Measurements from ENCODE around the gene DVL1.
A peak's percentile ranks its signal among the peaks of the same experiment; 100 is the strongest.
"Not testable (repeated sequence)": the region's sequence is repeated elsewhere in the genome, so short reads cannot be mapped to it uniquely, and the experiment has no call there.

The DVL1 gene

DNA sequence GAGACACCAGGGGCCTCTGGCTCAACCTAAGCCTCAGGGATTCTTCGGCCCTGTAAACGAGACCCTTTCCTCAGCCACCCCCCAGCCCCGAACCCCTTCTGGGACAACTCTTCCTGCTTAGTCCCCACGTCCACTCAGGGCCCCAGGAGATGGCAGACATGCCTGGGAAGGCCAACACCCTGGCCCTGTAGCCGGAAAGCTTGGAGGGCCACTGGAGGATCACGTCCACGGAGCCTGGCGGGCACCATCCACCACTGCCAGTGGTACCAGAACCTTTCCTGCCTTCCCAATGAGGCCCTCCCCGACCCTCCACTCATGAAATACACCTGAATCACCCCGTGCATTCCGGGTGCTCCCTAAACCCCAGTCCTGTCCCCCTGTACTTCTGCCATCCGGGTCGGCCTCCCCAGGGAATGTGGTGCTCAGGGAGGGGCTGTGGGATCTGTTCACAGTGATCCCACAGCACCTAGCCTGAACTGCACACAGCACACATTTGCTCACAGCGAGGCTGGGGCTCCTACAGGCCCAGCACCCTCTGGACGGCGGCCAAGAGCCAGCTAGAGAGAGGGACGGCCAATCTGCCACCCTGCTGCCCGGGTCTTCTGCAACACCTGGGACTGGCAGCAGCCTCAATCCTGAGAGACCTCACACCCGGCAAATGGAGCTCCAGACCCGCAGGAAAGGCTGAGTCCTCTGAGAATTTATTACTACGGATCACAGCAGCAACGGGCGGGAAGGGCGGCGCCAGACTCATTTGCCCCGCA, 24.0 kb upstream of the DVL1 start:
- no peak for DNase-seq

- DNase-seq, result peak; percentile 86
Measured at GRCh38 chr1:1371746-1372711, 22.8 kb upstream of the DVL1 start.

DNA sequence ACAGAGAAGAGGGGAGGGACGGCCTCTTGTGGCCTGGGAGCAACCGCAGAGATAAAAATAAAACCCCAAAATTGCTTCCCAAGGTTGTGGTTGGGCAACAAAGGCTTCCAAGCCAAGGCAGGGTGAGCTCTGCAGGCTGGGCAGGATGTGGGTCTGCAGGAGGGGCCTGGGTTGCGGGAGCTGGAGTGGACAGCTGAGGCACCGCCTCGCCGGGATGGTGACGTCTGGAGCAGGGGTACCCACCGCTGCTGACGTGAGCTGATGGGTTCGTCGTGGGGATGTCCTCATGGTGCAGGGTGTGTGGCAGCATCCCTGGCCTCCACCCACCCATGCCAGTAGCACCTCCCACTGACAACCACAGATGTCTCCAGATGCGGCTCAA, 22.1 kb upstream of the DVL1 start:
- no peak for DNase-seq

- no peak for DNase-seq
Measured at GRCh38 chr1:1370771-1371300, 21.6 kb upstream of the DVL1 start.

DNA sequence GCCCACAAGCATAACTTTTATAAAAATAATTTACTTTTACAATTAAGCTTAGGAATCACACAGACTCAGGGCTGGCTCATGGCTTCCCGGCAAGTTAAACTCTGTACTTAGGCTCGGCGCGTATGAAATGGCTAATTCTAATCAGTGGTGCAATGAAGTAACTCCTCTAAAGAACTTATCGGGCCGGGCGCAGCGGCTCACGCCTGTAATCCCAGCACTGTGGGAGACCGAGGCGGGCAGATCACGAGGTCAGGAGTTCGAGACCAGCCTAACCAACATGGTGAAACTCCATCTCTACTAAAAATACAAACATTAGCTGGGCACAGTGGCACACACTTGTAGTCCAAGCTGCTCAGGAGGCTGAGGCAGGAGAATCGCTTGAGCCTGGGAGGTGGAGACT, 20.9 kb upstream of the DVL1 start:
- DNase-seq, result not testable (repeated sequence)

DNA sequence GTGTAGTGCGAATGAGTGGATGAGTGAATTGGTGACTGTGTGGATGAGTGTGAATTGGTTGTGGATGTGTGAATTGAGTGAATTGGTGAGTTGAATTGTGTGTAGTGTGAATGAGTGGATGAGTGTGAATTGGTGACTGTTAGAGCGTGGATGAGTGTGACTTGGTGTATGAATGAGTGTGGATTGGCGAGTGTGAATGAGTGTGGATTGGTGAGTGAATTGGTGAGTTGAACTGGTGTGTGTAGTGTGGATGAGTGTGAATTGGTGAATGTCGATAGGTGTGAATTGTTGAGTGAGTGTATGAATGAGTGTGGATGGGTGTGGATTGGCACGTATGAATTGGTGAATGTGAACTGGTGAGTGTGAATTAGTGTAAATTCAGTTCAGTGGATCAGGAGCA, 18.1 kb upstream of the DVL1 start:
- peak; percentile 58 for DNase-seq

- DNase-seq, result peak; percentile 71
Measured at GRCh38 chr1:1366699-1367066, 17.5 kb upstream of the DVL1 start.

DNA sequence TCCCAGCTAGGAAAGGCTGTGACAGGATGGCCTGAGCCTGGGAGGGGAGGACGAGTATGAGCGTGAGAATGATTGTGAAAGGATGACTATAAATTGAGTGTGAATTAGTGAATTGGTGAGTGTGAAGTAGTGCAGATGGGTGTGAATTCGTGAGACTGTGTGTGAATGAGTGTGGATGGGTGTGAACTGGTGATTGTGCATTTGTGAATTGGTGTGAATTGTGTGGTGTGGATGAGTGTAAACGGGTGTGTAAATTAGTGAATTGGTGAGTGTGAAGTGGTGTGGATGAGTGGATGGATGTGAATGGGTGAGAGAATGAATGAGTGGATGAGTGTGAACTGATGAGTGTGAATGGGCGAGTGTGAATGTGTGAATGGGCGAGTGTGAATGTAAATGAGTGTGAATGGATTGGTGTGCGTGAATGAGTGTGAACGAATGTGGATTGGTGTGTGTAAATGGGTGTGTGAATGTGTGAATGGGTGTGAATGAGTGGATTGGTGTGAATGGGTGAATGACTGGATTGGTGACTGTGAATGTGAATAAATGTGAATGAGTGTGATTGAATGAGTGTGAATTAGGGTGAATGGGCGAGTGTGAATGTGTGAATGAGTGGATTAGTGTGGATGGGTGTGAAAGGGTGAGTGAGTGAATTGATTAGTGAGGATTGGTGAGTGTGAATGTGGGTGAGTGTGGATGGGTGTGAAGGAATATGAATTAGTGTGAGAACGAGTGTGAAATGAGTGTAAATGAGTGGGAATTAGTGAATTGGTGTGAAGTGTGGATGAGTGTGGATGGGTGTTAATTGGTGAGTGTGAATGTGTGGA, 16.9 kb upstream of the DVL1 start:
- peak; percentile 26 for DNase-seq

DNA sequence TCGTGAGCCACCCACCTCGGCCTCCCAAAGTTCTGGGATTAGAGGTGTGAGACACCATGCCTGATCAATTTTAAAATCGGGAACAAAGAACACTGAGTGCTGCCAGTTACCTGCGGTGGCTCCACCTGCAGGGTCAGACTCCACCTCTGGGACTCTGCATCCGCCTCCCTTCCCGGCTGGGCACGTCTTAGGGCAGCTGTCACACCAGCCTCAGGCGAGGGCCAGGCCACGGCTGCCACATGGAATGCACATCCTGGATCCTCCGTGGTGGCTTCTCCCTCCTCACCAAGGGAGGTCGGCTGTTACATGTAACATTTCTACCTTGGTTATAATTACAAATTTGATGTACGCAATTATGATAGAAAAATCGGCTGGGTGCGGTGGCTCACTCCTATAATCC, 15.0 kb upstream of the DVL1 start:
- DNase-seq, result no peak

DNA sequence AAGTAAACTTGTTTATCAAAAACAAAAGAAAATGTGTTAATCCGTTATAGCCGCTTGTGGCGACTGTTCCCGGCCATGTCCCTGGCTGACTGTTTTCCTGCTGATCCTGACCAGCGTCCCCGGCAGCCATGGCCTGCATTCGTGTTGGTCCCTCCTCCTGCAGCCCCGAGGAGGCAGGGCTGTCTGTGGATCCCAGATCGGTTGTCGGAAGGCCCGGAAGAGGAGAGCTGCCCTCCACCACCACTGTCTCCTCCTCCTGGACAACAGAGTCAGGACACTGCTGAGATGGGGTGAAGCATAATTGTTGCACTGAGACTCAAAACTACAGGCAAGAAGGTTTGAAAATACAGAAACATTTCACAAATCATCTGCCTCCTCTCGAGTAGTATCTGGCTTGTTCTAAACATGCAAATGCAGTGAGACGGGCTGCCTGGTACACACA, 12.8 kb upstream of the DVL1 start:
- peak; percentile 76 for DNase-seq

GRCh38 chr1:1361233-1361981, 12.2 kb upstream of the DVL1 start:
- DNase-seq, result no peak

DNA sequence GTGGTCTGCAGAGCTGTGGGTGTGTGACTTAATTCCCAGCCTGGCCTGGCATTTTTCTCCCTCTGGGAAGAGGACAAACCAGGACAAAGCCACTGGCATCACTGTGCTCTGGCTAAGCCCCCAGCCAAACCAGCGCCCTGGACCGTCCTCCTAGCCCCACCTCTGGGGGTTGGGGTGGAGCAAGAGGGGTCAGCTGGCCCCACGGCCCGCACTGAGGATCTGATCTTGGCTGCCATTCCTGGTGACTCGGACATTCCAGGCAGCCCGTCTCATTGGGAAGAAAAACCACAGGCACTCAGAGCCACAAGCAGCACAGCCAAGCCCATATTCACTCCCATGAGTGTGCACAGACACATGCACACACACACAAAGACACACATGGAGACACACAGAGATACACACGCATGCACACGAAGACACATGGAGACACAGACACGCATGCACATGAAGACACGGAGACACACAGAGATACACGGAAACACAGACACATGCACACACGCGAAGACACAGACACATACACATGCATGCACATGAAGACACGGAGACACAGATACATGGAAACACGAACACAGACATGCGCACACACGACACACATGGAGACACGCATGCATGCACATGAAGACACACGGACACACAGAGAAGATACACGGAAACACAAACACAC, 11.4 kb upstream of the DVL1 start:
- peak; percentile 61 for DNase-seq

- DNase-seq, result peak; percentile 85
Measured at GRCh38 chr1:1359664-1360468, 10.6 kb upstream of the DVL1 start.

DNA sequence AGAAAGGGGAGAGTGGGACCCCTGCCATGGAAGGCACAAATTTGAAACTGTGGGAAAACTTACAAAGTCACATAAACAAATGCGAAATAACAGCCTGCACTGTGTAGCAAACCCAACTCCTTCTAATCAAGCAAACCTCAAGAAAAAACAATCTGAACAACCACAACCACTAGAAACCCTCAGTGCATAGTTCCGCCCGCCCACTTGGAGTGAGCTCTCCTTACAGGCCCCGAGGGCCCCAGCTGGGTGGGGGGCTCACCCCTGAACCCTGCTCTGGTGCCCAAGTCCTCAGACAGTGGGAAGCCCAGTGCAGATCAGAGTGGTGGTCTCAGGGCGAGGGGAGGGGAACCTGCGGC, 10.1 kb upstream of the DVL1 start:
- peak; percentile 66 for DNase-seq

- peak; percentile 91 for DNase-seq
Measured at GRCh38 chr1:1358433-1359271, 9.4 kb upstream of the DVL1 start, which contains the start of gene MXRA8. TSS of gene MXRA8 (minus strand) at chr1:1358555. CDS start at chr1:1358504, 51 bp downstream.

DNA sequence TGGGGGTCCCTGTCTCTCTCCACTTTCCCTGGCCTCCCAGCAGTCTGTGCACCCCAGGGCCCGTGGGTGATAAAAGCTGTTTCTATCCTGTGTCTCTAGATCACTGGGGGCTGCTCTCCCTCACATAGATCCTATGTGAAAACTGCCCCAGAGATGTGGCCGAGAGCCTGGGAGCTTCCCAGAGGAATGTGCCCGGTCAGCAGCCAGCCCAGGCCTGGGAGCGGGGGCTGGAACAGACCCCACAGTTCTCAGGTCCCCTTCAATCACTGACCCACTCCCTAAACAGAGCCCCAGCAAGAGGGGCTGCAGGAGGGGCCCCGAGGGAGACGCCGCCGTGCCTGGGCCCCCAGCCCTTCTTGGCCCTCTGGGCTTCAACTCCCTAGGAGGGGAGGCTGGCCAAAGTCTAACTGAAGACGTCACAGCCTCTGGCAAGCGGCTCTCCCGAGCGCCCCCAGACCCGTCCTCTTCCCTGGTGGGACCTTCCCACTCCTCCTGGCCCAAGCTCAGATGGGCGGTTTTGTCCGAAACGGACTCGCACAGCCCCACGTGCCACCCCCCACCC, 8.7 kb upstream of the DVL1 start:
- DNase-seq, result peak; percentile 70

GRCh38 chr1:1356796-1357401, 7.7 kb upstream of the DVL1 start:
- DNase-seq, result peak; percentile 52

DNA sequence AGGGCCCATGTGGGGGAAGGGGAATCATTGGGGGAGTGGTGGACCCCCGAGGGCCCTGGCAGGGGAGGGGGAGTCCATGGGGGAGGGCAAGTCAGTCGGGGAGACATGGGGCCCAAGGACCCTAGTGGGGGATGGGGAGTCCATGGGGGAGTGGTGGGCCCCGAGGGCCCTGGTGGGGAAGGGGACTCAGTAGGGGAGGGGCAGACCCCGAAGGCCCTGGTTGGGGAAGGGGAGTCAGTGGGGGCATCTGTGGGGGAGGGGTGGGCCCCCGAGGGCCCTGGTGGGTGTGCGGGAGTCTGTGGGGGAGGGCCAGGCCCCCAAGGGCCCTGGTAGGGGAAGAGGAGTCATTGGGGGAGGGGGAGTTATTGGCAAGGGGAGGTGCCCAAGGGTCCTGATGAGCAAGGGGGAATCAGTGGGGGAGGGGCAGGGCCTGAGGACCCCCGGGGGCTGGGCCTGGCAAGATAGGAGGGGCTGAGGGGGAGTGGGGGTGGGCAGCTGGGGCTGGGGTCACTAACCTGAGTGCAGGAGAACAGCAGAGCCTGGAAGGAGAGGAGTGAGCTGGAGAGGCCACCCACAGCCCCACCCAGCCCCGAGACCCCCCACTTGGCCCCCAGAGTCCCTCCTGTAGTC, 7.1 kb upstream of the DVL1 start:
- DNase-seq, result no peak
